ENCODE measurements around the gene HMGB2. TPM values are rescaled to one million over a fixed set of nuclear protein-coding genes. Genes with fewer than 3 reads are reported as not detected.

The HMGB2 gene
- total RNA-seq, 1 donor from 2014 or later: 43.4 TPM

GRCh38 chr4:173347467-173347866, 13.3 kb upstream of the HMGB2 start:
- no peaks in the 10 kb centered on the region for H3K27me3 ChIP-seq
- ATAC-seq: no peak
- DNase-seq: no peak
- no peak overlapping the region for H3K27ac ChIP-seq
- H3K36me3 ChIP-seq: no peaks in the 10 kb centered on the region
- intact Hi-C loops (cut with DNase I): no loop called here
- H3K4me1 ChIP-seq: no peaks in the 10 kb centered on the region
- H3K4me3 ChIP-seq: no peak overlapping the region
- no peak for TF ChIP-seq CTCF (IDR thresholded peaks at IDR 0.05)
- no peaks in the 10 kb centered on the region for H3K9me3 ChIP-seq

GRCh38 chr4:173346074-173346473, 11.9 kb upstream of the HMGB2 start:
- H3K36me3 ChIP-seq: no peaks in the 10 kb centered on the region
- ATAC-seq: no peak
- no peaks in the 10 kb centered on the region for H3K9me3 ChIP-seq
- intact Hi-C loops (cut with DNase I): no loop called here
- no peak for DNase-seq
- no peak overlapping the region for H3K4me3 ChIP-seq
- H3K27ac ChIP-seq: no peak overlapping the region
- no peaks in the 10 kb centered on the region for H3K27me3 ChIP-seq
- no peaks in the 10 kb centered on the region for H3K4me1 ChIP-seq
- TF ChIP-seq CTCF (IDR thresholded peaks at IDR 0.05): no peak

DNA sequence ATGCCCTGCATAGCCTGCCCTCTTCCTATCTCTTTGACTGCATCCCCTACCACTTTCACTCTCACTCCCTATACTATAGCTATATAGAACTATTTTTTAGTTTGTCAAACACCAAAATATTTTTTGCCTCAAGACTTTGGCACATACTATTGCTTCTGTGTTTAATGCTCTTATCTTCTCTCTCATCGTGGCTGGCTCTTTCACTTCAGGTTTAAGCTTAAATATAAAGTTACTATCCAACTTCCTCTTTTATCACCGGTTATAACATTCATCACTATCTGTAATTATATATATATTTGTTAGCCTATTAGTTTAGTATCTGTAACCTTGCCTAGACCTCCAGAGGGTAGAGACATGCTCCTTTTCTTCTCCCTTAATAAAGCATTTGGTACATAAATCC, 11.5 kb upstream of the HMGB2 start:
- Histone ChIP-seq H3K4me1 (no peaks in the 10 kb centered on the region), H3K27me3 (no peaks in the 10 kb centered on the region), H3K36me3 (no peaks in the 10 kb centered on the region), H3K4me3 (no peak overlapping the region), H3K9me3 (no peaks in the 10 kb centered on the region), H3K27ac (no peak overlapping the region)
- TF ChIP-seq CTCF (IDR thresholded peaks at IDR 0.05): no peak
- intact Hi-C loops (cut with DNase I): no loop called here
- no peak for DNase-seq
- no peak for ATAC-seq

DNA sequence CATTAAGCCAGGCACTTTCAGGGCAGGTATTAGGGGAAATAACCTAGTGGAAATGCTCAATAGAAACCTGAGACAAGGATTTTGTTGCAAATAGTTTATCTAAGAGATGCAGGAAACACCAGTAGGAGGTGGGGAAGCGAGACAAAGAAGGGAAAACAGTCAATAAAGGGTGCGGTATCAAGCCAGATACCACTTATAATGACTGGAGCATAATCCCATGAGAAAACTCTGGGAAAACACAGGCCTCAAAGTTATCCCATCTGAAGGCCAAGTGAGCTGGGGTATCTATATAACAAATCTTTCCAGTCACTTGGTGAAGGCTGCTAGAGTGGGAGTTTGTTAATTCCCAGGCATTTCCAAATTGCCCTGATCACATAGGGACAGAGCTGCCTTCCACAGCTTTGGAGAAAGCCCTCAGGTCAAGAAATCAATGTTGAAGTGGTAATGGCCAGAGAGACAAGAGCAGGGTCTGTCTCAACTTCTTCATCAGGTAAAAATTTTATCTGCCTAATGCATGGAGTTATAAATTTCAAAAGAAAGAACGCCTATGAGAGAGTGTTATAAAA, 9.8 kb upstream of the HMGB2 start:
- intact Hi-C loops (cut with DNase I): no loop called here
- Histone ChIP-seq H3K4me1 (no peaks in the 10 kb centered on the region), H3K4me3 (no peak overlapping the region), H3K27ac (no peak overlapping the region), H3K27me3 (no peaks in the 10 kb centered on the region), H3K36me3 (no peaks in the 10 kb centered on the region), H3K9me3 (no peaks in the 10 kb centered on the region)
- ATAC-seq (no peak), DNase-seq (no peak)
- TF ChIP-seq CTCF (IDR thresholded peaks at IDR 0.05): no peak

GRCh38 chr4:173337463-173337862, 3.3 kb upstream of the HMGB2 start:
- Histone ChIP-seq H3K4me3 (no peak overlapping the region), H3K4me1 (peaks cover 10% of the 10 kb centered on the region), H3K36me3 (peaks cover 3% of the 10 kb centered on the region), H3K27ac (no peak overlapping the region), H3K9me3 (no peaks in the 10 kb centered on the region), H3K27me3 (no peaks in the 10 kb centered on the region)
- no peak for TF ChIP-seq CTCF (IDR thresholded peaks at IDR 0.05)
- DNase-seq (no peak), ATAC-seq (no peak)
- intact Hi-C loops (cut with DNase I): no loop called here
